Pancreas (tissue), 10 donors: ENCODE measurements around the gene ZMIZ2. TPM values are rescaled to one million over a fixed set of nuclear protein-coding genes. Genes with fewer than 3 reads are reported as not detected.
A peak's percentile ranks its signal among the peaks of the same experiment; 100 is the strongest.

Experiments
- ATAC-seq, 4 donors: fragments of 200-7000 bp; cut with Tn5 transposase; one replicate each; pipeline versions ENCODE4 v1.8.0 to v1.9.1; 2020; ENCODE audit warnings: mild to moderate bottlenecking in 4 of 4, moderate library complexity in 4 of 4
- DNase-seq, 6 donors: peaks; one replicate each; pipeline ENCODE4 v3.0.0-alpha.2; 2020
- FAIRE-seq: peaks from 2 replicates; lab custom pipeline; 2012; peaks lifted over from hg19 to GRCh38; lab: Jason Lieb, UNC
- H3K27ac ChIP-seq, 4 donors: fragments of 200-600 bp; sonication (generic); 1 replicate in 3 of 4; 2 replicates in 1 of 4; pipeline versions ENCODE4 v1.5.0 to v1.8.0; 2020
- H3K27me3 ChIP-seq, 4 donors: fragments of 200-600 bp; one replicate each; pipeline ENCODE4 v1.8.0; 2021
- H3K36me3 ChIP-seq, 3 donors: fragments of 200-600 bp; sonication (generic) in 1 of 3; one replicate each; pipeline versions ENCODE4 v1.5.0 to v1.8.0; 2020 to 2021
- H3K4me1 ChIP-seq, 3 donors: fragments of 200-600 bp; one replicate each; pipeline ENCODE4 v1.8.0; 2021
- H3K4me3 ChIP-seq, 4 donors: fragments of 200-600 bp; sonication (generic) in 2 of 4; one replicate each; pipeline versions ENCODE4 v1.5.0 to v1.8.0; 2020 to 2021
- H3K9me3 ChIP-seq, 4 donors: fragments of 200-600 bp; one replicate each; pipeline ENCODE4 v1.8.0; 2021
- WGBS, 2 donors: extraction: QIAGEN DNeasy Blood & Tissue Kit; methylation state at CpG; one replicate each; pipeline ENCODE4 v1.1.7; 2013; 5-methylcytosine and 5-hydroxymethylcytosine counted together
- intact Hi-C, 3 donors: fragments of 100-400 bp; cut with DNase I; formaldehyde crosslinking; loops; one replicate each; pipeline versions ENCODE4 v1.11.1 to v1.14.2; 2022
- polyA plus RNA-seq, 2 donors: library from polyadenylated mRNA; stranded (reverse); fragments of 200-250 nt; gene quantifications; one replicate each; pipeline ENCODE4 v1.2.3, GENCODE V29; 2013
- total RNA-seq, 6 donors: library from RNA; stranded (reverse); fragmentation: NEBNext Ultra II Directional in 4 of 6; extraction: Animal tissue kit (Norgen Biotek cat#: 25700) in 4 of 6; gene quantifications; one replicate each; pipeline versions ENCODE4 v1.2.1 to v1.2.4, GENCODE V29; 2021 to 2023
- TF ChIP-seq, protein P1 (sequence below), 4 donors: fragments of 200-600 bp; sonication (generic) in 3 of 4; IDR thresholded peaks; one replicate each; pipeline versions ENCODE4 v1.5.0 to v1.8.0; 2021; ENCODE audit warnings: antibody characterized with exemption in 4 of 4
- donor health status: healthy with polysubstance abuse.
- donor health status: DM: no; HTN: no; CAD: no; lungs with moderate emphysema.
- donor health status: DM: no; HTN: no; CAD: no.
- donor health status: control.
- donor health status: control.
- donor health status: Bipolar disorder and iron deficiency.
- donor health status: DM: yes; HTN: yes; CAD: no.
- donor health status: DM: no; HTN: no; CAD: no.
- donor health status: DM: no; HTN: no; CAD: no.
- donor health status: DM: yes; HTN: yes; CAD: no.

Gene ZMIZ2
- total and polyA plus RNA-seq, 8 donors = 38.4 to 199 (median 58.1) TPM

- no peak overlapping the region for H3K4me3 ChIP-seq
- DNase-seq = no peak
- H3K36me3 ChIP-seq = peaks cover 0 to 3% (median 0%) of the 10 kb centered on the region in 3 donors
- no peak for ATAC-seq
- no peak for FAIRE-seq
- intact Hi-C loops = no loop called here
- H3K27ac ChIP-seq = no peak overlapping the region
- WGBS, 2 donors = 39 to 44% methylated on average over 3 of the region's 3 CpGs
- H3K9me3 ChIP-seq = no peaks in the 10 kb centered on the region
- TF ChIP-seq, protein P1, sequence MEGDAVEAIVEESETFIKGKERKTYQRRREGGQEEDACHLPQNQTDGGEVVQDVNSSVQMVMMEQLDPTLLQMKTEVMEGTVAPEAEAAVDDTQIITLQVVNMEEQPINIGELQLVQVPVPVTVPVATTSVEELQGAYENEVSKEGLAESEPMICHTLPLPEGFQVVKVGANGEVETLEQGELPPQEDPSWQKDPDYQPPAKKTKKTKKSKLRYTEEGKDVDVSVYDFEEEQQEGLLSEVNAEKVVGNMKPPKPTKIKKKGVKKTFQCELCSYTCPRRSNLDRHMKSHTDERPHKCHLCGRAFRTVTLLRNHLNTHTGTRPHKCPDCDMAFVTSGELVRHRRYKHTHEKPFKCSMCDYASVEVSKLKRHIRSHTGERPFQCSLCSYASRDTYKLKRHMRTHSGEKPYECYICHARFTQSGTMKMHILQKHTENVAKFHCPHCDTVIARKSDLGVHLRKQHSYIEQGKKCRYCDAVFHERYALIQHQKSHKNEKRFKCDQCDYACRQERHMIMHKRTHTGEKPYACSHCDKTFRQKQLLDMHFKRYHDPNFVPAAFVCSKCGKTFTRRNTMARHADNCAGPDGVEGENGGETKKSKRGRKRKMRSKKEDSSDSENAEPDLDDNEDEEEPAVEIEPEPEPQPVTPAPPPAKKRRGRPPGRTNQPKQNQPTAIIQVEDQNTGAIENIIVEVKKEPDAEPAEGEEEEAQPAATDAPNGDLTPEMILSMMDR (IDR thresholded peaks at IDR 0.05) = no peak
- no peaks in the 10 kb centered on the region for H3K27me3 ChIP-seq
- H3K4me1 ChIP-seq = peaks cover 6 to 13% (median 13%) of the 10 kb centered on the region in 3 donors
Observed at GRCh38 chr7:44794331-44794730, 45.7 kb downstream of the ZMIZ2 start.

- DNase-seq = no peak
- H3K9me3 ChIP-seq = no peaks in the 10 kb centered on the region
- FAIRE-seq = no peak
- intact Hi-C loops = no loop called here
- H3K36me3 ChIP-seq = peaks cover 3 to 20% (median 12%) of the 10 kb centered on the region in 3 donors
- peaks cover 11 to 18% (median 13%) of the 10 kb centered on the region in 3 donors for H3K4me1 ChIP-seq
- ATAC-seq = peak; percentile 8 to 24 (median 20)
- TF ChIP-seq, protein P1 (IDR thresholded peaks at IDR 0.05) = no peak
- H3K27ac ChIP-seq = peak overlapping the region; percentile 97 to 99 (median 99)
- H3K4me3 ChIP-seq = peak overlapping the region; percentile 56 to 71 (median 60)
- 1% methylated on average over 48 to 59 of the region's 59 CpGs for WGBS, 2 donors
- H3K27me3 ChIP-seq = no peaks in the 10 kb centered on the region
Observed at GRCh38 chr7:44796034-44796503, 47.4 kb downstream of the ZMIZ2 start.

DNA sequence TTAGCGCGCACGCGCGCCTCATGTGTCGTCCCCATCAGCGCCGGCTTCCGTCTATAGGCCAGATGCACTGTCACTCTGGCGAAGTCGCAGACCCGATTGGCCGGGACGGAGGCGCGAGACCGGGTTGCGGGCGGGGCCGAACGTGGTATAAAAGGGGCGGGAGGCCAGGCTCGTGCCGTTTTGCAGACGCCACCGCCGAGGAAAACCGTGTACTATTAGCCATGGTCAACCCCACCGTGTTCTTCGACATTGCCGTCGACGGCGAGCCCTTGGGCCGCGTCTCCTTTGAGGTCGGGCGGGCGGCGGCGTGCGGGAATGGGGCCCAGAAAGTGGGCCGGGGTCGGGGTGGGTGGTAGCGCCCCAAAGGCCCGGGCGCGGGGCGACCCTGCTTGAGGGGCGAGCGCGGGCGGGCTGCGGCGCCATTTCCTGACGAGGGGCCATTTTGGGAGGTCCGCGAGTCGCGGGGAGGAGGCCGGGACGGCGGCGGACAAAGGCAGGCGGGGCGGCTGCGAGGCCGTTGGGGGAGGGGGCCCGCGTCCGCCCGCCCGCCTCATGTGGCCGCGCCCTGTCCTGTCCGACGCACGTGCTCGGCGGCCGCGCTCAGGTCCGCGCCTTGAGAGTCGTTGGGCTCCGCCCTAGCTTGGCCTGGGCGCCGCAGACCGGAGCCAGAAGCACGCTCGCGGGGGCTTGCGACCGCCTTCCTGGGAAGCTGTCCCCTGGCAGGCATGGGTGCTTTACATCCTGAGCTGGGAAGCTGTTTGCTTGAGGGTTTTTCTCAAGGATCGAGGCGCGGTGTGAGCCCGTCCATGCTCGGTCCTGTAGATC, 48.1 kb downstream of the ZMIZ2 start, which contains the start of gene PPIA:
TSS of gene PPIA (plus strand) at position 178 of the 825 bp plus-strand sequence. CDS start at position 222, 44 bp downstream.
- TF ChIP-seq, protein P1 (IDR thresholded peaks at IDR 0.05) = no peak
- Histone ChIP-seq H3K4me1 (peaks cover 11 to 18% (median 13%) of the 10 kb centered on the region in 3 donors), H3K36me3 (peaks cover 6 to 22% (median 16%) of the 10 kb centered on the region in 3 donors), H3K9me3 (no peaks in the 10 kb centered on the region), H3K27ac (peak within 1 kb of the TSS; percentile 97 to 99 (median 99)), H3K27me3 (no peaks in the 10 kb centered on the region), H3K4me3 (peak within 1 kb of the TSS; percentile 56 to 71 (median 60))
- intact Hi-C loops = no loop called here
- WGBS, 2 donors = 0% methylated on average over 89 to 99 of the region's 99 CpGs
- DNase-seq (peak; percentile 98 to 100 (median 99)), FAIRE-seq (no peak), ATAC-seq (peak; percentile 89 to 96 (median 91))

GRCh38 chr7:44797329-44798258, 48.9 kb downstream of the ZMIZ2 start:
- Histone ChIP-seq H3K27ac (peak overlapping the region; percentile 97 to 99 (median 99)), H3K36me3 (peaks cover 7 to 31% (median 18%) of the 10 kb centered on the region in 3 donors), H3K27me3 (no peaks in the 10 kb centered on the region), H3K4me3 (peak overlapping the region; percentile 56 to 71 (median 60)), H3K9me3 (no peaks in the 10 kb centered on the region), H3K4me1 (peaks cover 11 to 18% (median 13%) of the 10 kb centered on the region in 3 donors)
- no peak for FAIRE-seq
- ATAC-seq = peak; percentile 69 to 88 (median 80)
- intact Hi-C loops = no loop called here
- DNase-seq = peak; percentile 86 to 93 (median 88)
- TF ChIP-seq, protein P1 (IDR thresholded peaks at IDR 0.05) = peak in 2 of 4 donors; percentile 8 to 20
- 1 to 2% methylated on average over 26 of the region's 26 CpGs for WGBS, 2 donors
